ENCODE data around the gene DNAH1. TPM values are rescaled to one million over a fixed set of nuclear protein-coding genes. Genes with fewer than 3 reads are reported as not detected.

The DNAH1 gene
- total and polyA plus RNA-seq, 2 of the 13 experiments (the other 11 are each of a cell fraction or from before 2014, with no cell fraction given) = 0.64 to 3.5 TPM

- H3K36me3 ChIP-seq (replicated peaks in 1 of 2; ENCODE audit: control insufficient read depth in 1 of 2, insufficient read depth in 2 of 2, low read length in 2 of 2) = peaks cover 20 to 53% of the 10 kb centered on the region in 2 experiments; a peak in 4 of 5 replicates
- TF ChIP-seq ZNF788 (CRISPR knock-in tag; IDR thresholded peaks at IDR 0.05; ENCODE audit: borderline replicate concordance) = no peak
- TF ChIP-seq, protein P1, sequence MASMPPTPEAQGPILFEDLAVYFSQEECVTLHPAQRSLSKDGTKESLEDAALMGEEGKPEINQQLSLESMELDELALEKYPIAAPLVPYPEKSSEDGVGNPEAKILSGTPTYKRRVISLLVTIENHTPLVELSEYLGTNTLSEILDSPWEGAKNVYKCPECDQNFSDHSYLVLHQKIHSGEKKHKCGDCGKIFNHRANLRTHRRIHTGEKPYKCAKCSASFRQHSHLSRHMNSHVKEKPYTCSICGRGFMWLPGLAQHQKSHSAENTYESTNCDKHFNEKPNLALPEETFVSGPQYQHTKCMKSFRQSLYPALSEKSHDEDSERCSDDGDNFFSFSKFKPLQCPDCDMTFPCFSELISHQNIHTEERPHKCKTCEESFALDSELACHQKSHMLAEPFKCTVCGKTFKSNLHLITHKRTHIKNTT (CRISPR knock-in tag; IDR thresholded peaks at IDR 0.05) = no peak
- TF ChIP-seq ZNF670 (CRISPR knock-in tag; IDR thresholded peaks at IDR 0.05; ENCODE audit: borderline replicate concordance) = no peak
- no peak for TF ChIP-seq SRSF1 (optimal IDR thresholded peaks at IDR 0.05; ENCODE audit: low read depth, low read length)
- TF ChIP-seq NONO (IDR thresholded peaks at IDR 0.05) = no peak
- TF ChIP-seq NONO (CRISPR knock-in tag; conservative IDR thresholded peaks at IDR 0.05) = no peak
- no peak for TF ChIP-seq HDAC2 (CRISPR knock-in tag; IDR thresholded peaks at IDR 0.05)
- TF ChIP-seq ZNF850 (CRISPR knock-in tag; conservative IDR thresholded peaks at IDR 0.05) = no peak
- no peak for TF ChIP-seq BHLHE40 (IDR thresholded peaks at IDR 0.05; ENCODE audit: low read length)
- TF ChIP-seq U2AF2 (IDR thresholded peaks at IDR 0.05; ENCODE audit: low read depth, low read length) = no peak
- no peak for TF ChIP-seq NR2F1 (CRISPR knock-in tag; IDR thresholded peaks at IDR 0.05)
- no peak for TF ChIP-seq ZSCAN31 (CRISPR knock-in tag; IDR thresholded peaks at IDR 0.05; ENCODE audit: low read depth)
- H3K4me3 ChIP-seq (replicated peaks in 1 of 3; ENCODE audit: insufficient read depth in 1 of 3, low read depth in 2 of 3, low read length in 3 of 3) = no peak overlapping the region
These were observed 85.4 kb downstream of the DNAH1 start for GRCh38 chr3:52401551-52401950.

More at GRCh38 chr3:52401551-52401950, 85.4 kb downstream of the DNAH1 start:
- CTCF ChIA-PET (ENCODE audit: low intra/inter-chr PET ratio, low total read pairs) = no interaction called here
- intact Hi-C loops (cut with micrococcal nuclease; ENCODE audit: unreplicated experiment) (no loop called here), in situ Hi-C loops (cut with HindIII; ENCODE audit: extremely low pct_ligation_motif_present, low pct_unique_long_range_greater_than_20kb) (no loop called here)
- no peak overlapping the region for H3K4me2 ChIP-seq (ENCODE audit: low read depth, low read length)
- no peaks in the 10 kb centered on the region for H3K9me3 ChIP-seq (ENCODE audit: low read length)
- BruUV-seq (replicated peaks) = no TSS peak
- H4K20me1 ChIP-seq (ENCODE audit: insufficient read depth, low read length) = no peaks in the 10 kb centered on the region
- H3K27ac ChIP-seq (ENCODE audit: extremely low read length, insufficient read depth, low read length) = no peak overlapping the region
- H3K9ac ChIP-seq (ENCODE audit: insufficient read depth, low read depth, low read length) = no peak overlapping the region
- FAIRE-seq (no peak), DNase-seq (ENCODE audit: low spot score) (no peak), ATAC-seq (no peak)
- H3K4me1 ChIP-seq (ENCODE audit: insufficient read depth, low read length) = peaks cover 12% of the 10 kb centered on the region; the same call in 1 of the 2 replicates
- H3K79me2 ChIP-seq (ENCODE audit: insufficient read depth, low read length) = no peaks in the 10 kb centered on the region
- 100% methylated on average over 1 of the region's 1 CpG for WGBS (ENCODE audit: low lambda C conversion rate)
- POLR2A ChIA-PET = no interaction called here
- H3K27me3 ChIP-seq (ENCODE audit: control insufficient read depth in 1 of 2, insufficient read depth in 2 of 2, low read length in 2 of 2) = no peaks in the 10 kb centered on the region
- H2AFZ ChIP-seq (ENCODE audit: low read length) = no peak overlapping the region
